GM12801 (cell line): ENCODE results near the gene TMUB1.

ENCODE experiments used
- TF ChIP-seq, protein P1 (sequence below): IDR thresholded peaks from one replicate; pipeline ENCODE4 v1.5.1; 2011; ENCODE audit warnings: control low read depth; ENCODE audit not compliant: insufficient read length; ENCODE audit errors: extremely low read depth

TMUB1 gene

DNA sequence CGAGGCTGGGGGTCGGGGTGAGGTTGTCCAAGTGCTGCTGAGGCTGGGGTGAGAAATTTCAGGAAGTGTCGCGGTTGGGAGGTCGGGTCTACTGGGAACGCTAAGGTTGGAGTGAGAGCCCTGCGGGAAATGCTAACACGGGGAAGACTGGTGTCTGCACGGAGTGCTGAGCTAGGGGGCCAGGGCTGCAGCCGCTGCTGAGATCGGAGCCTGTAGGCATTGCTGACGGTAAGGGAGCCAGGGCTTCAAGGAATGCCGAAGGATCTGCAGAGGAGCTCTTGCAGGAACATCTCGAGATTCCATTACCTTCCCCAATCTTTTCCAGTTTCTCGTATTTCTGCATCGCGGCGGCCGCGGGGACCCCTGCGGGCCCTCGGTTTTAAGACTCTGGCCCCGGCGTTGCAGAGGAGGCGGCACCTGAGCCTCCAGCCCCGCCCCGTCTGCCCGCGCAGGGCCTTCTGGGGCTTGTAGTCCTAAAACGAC lies 25.7 kb downstream of the TMUB1 start, which contains the start of gene CDK5:
CDK5 (minus strand) TSS at position 392 of the 483 bp plus-strand sequence; CDS start at position 343, 49 bp downstream.
- TF ChIP-seq, protein P1, sequence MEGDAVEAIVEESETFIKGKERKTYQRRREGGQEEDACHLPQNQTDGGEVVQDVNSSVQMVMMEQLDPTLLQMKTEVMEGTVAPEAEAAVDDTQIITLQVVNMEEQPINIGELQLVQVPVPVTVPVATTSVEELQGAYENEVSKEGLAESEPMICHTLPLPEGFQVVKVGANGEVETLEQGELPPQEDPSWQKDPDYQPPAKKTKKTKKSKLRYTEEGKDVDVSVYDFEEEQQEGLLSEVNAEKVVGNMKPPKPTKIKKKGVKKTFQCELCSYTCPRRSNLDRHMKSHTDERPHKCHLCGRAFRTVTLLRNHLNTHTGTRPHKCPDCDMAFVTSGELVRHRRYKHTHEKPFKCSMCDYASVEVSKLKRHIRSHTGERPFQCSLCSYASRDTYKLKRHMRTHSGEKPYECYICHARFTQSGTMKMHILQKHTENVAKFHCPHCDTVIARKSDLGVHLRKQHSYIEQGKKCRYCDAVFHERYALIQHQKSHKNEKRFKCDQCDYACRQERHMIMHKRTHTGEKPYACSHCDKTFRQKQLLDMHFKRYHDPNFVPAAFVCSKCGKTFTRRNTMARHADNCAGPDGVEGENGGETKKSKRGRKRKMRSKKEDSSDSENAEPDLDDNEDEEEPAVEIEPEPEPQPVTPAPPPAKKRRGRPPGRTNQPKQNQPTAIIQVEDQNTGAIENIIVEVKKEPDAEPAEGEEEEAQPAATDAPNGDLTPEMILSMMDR = no peak

DNA sequence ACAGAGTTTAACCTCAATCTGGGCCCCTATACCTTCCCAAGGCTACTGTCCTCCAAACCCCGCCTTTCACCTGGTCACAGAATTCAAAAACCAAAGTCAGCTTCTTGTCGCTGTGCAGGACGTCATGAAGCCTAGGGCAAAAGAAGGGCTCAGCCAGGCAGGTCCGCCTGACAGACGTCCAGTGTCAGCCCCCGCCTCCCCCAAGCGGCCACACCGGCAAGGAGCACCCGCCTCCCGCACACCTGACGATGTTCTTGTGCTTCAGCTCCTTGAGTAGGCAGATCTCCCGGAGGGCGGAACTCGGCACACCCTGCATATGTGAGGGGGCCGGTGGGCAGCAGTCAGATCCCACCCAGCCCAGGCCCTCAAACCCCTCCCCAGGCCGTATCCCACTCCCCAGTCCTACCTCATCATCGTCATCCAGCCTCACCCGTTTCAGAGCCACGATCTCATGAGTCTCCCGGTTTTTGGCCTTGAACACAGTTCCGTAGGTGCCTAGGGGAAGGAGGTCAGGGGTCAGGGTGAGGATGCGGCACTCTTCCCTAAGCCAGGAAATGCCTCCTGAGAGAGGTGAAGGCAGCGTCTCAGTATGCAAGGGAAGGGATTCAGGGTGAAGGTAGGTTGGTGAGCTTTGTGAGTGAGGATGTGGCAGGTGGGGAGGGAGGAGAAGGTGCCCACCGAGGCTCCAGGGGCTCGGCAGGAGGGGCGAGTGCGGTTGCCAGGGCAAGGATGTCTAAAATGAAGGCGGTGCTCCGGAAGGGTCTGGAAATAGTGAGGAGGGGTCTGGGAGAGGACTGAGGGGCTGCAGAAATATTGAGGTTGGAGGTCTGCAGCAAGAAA lies 26.4 kb downstream of the TMUB1 start:
- TF ChIP-seq, protein P1 = no peak

GRCh38 chr7:151056283-151056665 lies 27.0 kb downstream of the TMUB1 start:
- TF ChIP-seq, protein P1 = no peak

DNA sequence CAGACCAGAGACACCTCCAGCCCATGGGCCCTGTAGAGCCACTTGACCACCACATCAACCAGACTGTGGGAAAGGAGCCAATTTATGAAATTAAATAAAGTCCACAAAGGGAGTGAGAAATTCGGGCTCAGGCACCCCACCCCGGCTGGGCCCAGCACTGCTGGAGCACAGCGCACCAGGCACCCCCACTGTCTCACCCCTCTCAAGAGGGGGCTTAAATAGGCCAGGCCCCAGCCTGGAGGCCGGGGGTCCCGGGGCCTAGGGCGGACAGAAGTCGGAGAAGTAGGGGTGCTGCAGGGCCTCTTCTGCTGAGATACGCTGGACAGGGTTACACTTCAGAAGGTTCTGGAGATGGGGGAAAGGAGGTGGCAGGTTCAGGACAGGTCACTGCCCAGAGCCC lies 29.5 kb downstream of the TMUB1 start:
- TF ChIP-seq, protein P1 = no peak

GRCh38 chr7:151053096-151053495 lies 30.2 kb downstream of the TMUB1 start:
- TF ChIP-seq, protein P1 = no peak

- TF ChIP-seq, protein P1 = no peak
Observed at GRCh38 chr7:151051108-151051507, 32.2 kb downstream of the TMUB1 start.

GRCh38 chr7:151048911-151049463 lies 34.3 kb downstream of the TMUB1 start:
- TF ChIP-seq, protein P1 = no peak
